Loucy (cell line): ENCODE results near the gene TOP1.

ENCODE experiments used
- H2AFZ ChIP-seq: fragments of 200-600 bp; sonication (generic); 2 replicates; pipeline ENCODE4 v1.6.0; 2016; ENCODE audit warnings: antibody characterized with exemption, mild to moderate bottlenecking, low read length, moderate library complexity
- H3F3A ChIP-seq: fragments of 200-600 bp; 2 replicates; pipeline ENCODE4 v1.6.0; 2016; ENCODE audit warnings: antibody characterized with exemption, low read depth, mild to moderate bottlenecking
- H3K27me3 ChIP-seq: fragments of 200-600 bp; sonication (generic); 2 replicates; pipeline ENCODE4 v1.6.1; 2014; ENCODE audit warnings: low read length, mild to moderate bottlenecking; ENCODE audit not compliant: insufficient read depth, poor library complexity, severe bottlenecking
- H3K36me3 ChIP-seq: fragments of 200-600 bp; sonication (generic); 2 replicates; pipeline ENCODE4 v1.6.1; 2016; ENCODE audit warnings: low read length; ENCODE audit not compliant: insufficient read depth
- H3K4me1 ChIP-seq: fragments of 200-600 bp; sonication (generic); 2 replicates; pipeline ENCODE4 v1.5.1; 2014; ENCODE audit warnings: low read length, mild to moderate bottlenecking; ENCODE audit not compliant: insufficient read depth, poor library complexity, severe bottlenecking
- H3K4me2 ChIP-seq: fragments of 200-600 bp; sonication (generic); 2 replicates; pipeline ENCODE4 v1.6.0; 2014; ENCODE audit warnings: antibody characterized with exemption, low read length, low read depth, mild to moderate bottlenecking; ENCODE audit not compliant: poor library complexity, severe bottlenecking
- H3K4me3 ChIP-seq: fragments of 200-600 bp; sonication (generic); 2 replicates; pipeline ENCODE4 v1.5.1; 2014; ENCODE audit warnings: low read length, mild to moderate bottlenecking, mixed read lengths; ENCODE audit not compliant: poor library complexity, severe bottlenecking
- H3K79me2 ChIP-seq: fragments of 200-600 bp; sonication (generic); 2 replicates; pipeline ENCODE4 v1.6.1; 2014; ENCODE audit warnings: low read length; ENCODE audit not compliant: insufficient read depth
- H3K9ac ChIP-seq: fragments of 200-600 bp; sonication (generic); 2 replicates; pipeline ENCODE4 v1.6.0; 2014; ENCODE audit warnings: mild to moderate bottlenecking, low read depth, low read length, moderate library complexity; ENCODE audit not compliant: poor library complexity, severe bottlenecking
- H3K9me2 ChIP-seq: fragments of 200-600 bp; sonication (generic); replicated peaks from 2 replicates; pipeline ENCODE4 v1.6.1; 2016; ENCODE audit warnings: low read depth, low read length, mixed read lengths
- H3K9me3 ChIP-seq: fragments of 200-600 bp; sonication (generic); 2 replicates; pipeline ENCODE4 v1.6.1; 2014; ENCODE audit warnings: mild to moderate bottlenecking, antibody characterized with exemption, low read length, low read depth; ENCODE audit not compliant: insufficient read depth
- H4K20me1 ChIP-seq: fragments of 200-600 bp; sonication (generic); 2 replicates; pipeline ENCODE4 v1.6.0; 2014; ENCODE audit warnings: antibody characterized with exemption, low read length, mild to moderate bottlenecking; ENCODE audit not compliant: insufficient read depth, poor library complexity, severe bottlenecking
- CTCF ChIP-seq: fragments of 200-600 bp; sonication (generic); conservative IDR thresholded peaks from 2 replicates; pipeline ENCODE4 v1.5.1; 2014; ENCODE audit warnings: mild to moderate bottlenecking, antibody characterized with exemption, low read length
- EZH2phosphoT487 ChIP-seq: fragments of 200-600 bp; IDR thresholded peaks from 2 replicates; pipeline ENCODE4 v1.6.1; 2018; ENCODE audit warnings: antibody characterized with exemption, mild to moderate bottlenecking, moderate library complexity, borderline replicate concordance

The TOP1 gene

GRCh38 chr20:41134362-41135186, 106.0 kb downstream of the TOP1 start:
- no peak overlapping the region for H2AFZ ChIP-seq
- H3K27me3 ChIP-seq, result no peaks in the 10 kb centered on the region
- no peak overlapping the region for H3K4me2 ChIP-seq
- no peaks in the 10 kb centered on the region for H3K9me3 ChIP-seq
- peaks cover 13% of the 10 kb centered on the region for H3K4me1 ChIP-seq
- TF ChIP-seq EZH2phosphoT487, result no peak
- TF ChIP-seq CTCF, result no peak
- H3K9me2 ChIP-seq, result no peaks in the 10 kb centered on the region
- H3K36me3 ChIP-seq, result no peaks in the 10 kb centered on the region
- no peak overlapping the region for H3K4me3 ChIP-seq
- H3K79me2 ChIP-seq, result peaks cover 24% of the 10 kb centered on the region
- H3F3A ChIP-seq, result no peaks in the 10 kb centered on the region
- peaks cover 16% of the 10 kb centered on the region for H4K20me1 ChIP-seq
- H3K9ac ChIP-seq, result no peak overlapping the region

- Histone ChIP-seq H4K20me1 (peaks cover 24% of the 10 kb centered on the region), H3K36me3 (no peaks in the 10 kb centered on the region), H3F3A (no peaks in the 10 kb centered on the region), H3K9me3 (no peaks in the 10 kb centered on the region), H3K9ac (no peak overlapping the region), H3K4me2 (no peak overlapping the region), H3K9me2 (no peaks in the 10 kb centered on the region), H2AFZ (no peak overlapping the region), H3K4me3 (no peak overlapping the region), H3K79me2 (peaks cover 32% of the 10 kb centered on the region), H3K27me3 (no peaks in the 10 kb centered on the region), H3K4me1 (peaks cover 20% of the 10 kb centered on the region)
- TF ChIP-seq CTCF (peak; percentile 91), EZH2phosphoT487 (no peak)
Measured at GRCh38 chr20:41135187-41135887, 106.7 kb downstream of the TOP1 start.

GRCh38 chr20:41135888-41136679, 107.5 kb downstream of the TOP1 start:
- Histone ChIP-seq H3K36me3 (no peaks in the 10 kb centered on the region), H4K20me1 (peaks cover 31% of the 10 kb centered on the region), H3K9me2 (no peaks in the 10 kb centered on the region), H3K79me2 (peaks cover 39% of the 10 kb centered on the region), H3K27me3 (no peaks in the 10 kb centered on the region), H2AFZ (peak overlapping the region; percentile 69), H3K9ac (peak overlapping the region; percentile 76), H3K4me2 (peak overlapping the region; percentile 74), H3K9me3 (no peaks in the 10 kb centered on the region), H3F3A (no peaks in the 10 kb centered on the region), H3K4me3 (peak overlapping the region; percentile 94), H3K4me1 (peaks cover 28% of the 10 kb centered on the region)
- TF ChIP-seq CTCF (no peak), EZH2phosphoT487 (no peak)
